GM19372 (cell line): ENCODE data around the gene LRRC56.

Source experiments
- ATAC-seq: cut with Tn5 transposase; IDR thresholded peaks from one replicate; pipeline ENCODE4 v1.9.1; 2021; ENCODE audit warnings: mild to moderate bottlenecking, low read depth, moderate library complexity; ENCODE audit not compliant: unreplicated experiment

Gene LRRC56

GRCh38 chr11:555780-556661 lies 18.7 kb downstream of the LRRC56 start:
- ATAC-seq: no peak

- ATAC-seq: no peak
Observed at GRCh38 chr11:556662-557256, 19.4 kb downstream of the LRRC56 start.

- ATAC-seq: no peak
Observed at GRCh38 chr11:557328-558132, 20.2 kb downstream of the LRRC56 start.

GRCh38 chr11:558503-558902 lies 21.2 kb downstream of the LRRC56 start:
- ATAC-seq: no peak

- no peak for ATAC-seq
Observed at GRCh38 chr11:559020-559620, 21.8 kb downstream of the LRRC56 start.

GRCh38 chr11:559712-560304 lies 22.5 kb downstream of the LRRC56 start:
- ATAC-seq: no peak

- ATAC-seq: peak; percentile 77
Observed at GRCh38 chr11:560305-561147, 23.2 kb downstream of the LRRC56 start, which contains the start of the genes LMNTD2 and RASSF7. TSS of gene LMNTD2 (minus strand) at chr11:560738. CDS start at chr11:560716, 22 bp downstream. TSS of gene RASSF7 (plus strand) at chr11:560970. CDS start at chr11:561769, 799 bp downstream.

GRCh38 chr11:561148-562003 lies 24.0 kb downstream of the LRRC56 start:
- peak; percentile 20 for ATAC-seq

GRCh38 chr11:562046-562645 lies 24.8 kb downstream of the LRRC56 start:
- no peak for ATAC-seq

- no peak for ATAC-seq
Observed at GRCh38 chr11:563066-563811, 25.9 kb downstream of the LRRC56 start.

GRCh38 chr11:563812-564578 lies 26.7 kb downstream of the LRRC56 start:
- ATAC-seq: no peak

GRCh38 chr11:565921-566509 lies 28.7 kb downstream of the LRRC56 start:
- ATAC-seq: no peak

GRCh38 chr11:567011-567628 lies 29.8 kb downstream of the LRRC56 start:
- ATAC-seq: no peak

GRCh38 chr11:567629-568292 lies 30.4 kb downstream of the LRRC56 start:
- no peak for ATAC-seq
